Gastroesophageal sphincter (tissue), 3 donors: ENCODE results near the gene PDE11A.

Source experiments
- POLR2A ChIP-seq, 2 donors: fragments of 450-650 bp; IDR thresholded peaks; one replicate each; pipeline ENCODE4 v1.6.1; 2017; ENCODE audit warnings: antibody characterized with exemption in 2 of 2, mild to moderate bottlenecking in 2 of 2, moderate library complexity in 1 of 2
- POLR2AphosphoS5 ChIP-seq: sonication (generic); formaldehyde crosslinking; IDR thresholded peaks from one replicate; pipeline ENCODE4 v1.6.1; 2017; ENCODE audit warnings: antibody characterized with exemption
- TF ChIP-seq, protein P1 (sequence below), 4 experiments: fragments of 200-600 bp in 2 of 4; fragments of 450-650 bp in 2 of 4; sonication (generic) in 1 of 4; IDR thresholded peaks; one replicate each; pipeline ENCODE4 v1.5.1; 2017 to 2019; ENCODE audit warnings: antibody characterized with exemption in 4 of 4, mild to moderate bottlenecking in 2 of 4, moderate library complexity in 2 of 4

DNA sequence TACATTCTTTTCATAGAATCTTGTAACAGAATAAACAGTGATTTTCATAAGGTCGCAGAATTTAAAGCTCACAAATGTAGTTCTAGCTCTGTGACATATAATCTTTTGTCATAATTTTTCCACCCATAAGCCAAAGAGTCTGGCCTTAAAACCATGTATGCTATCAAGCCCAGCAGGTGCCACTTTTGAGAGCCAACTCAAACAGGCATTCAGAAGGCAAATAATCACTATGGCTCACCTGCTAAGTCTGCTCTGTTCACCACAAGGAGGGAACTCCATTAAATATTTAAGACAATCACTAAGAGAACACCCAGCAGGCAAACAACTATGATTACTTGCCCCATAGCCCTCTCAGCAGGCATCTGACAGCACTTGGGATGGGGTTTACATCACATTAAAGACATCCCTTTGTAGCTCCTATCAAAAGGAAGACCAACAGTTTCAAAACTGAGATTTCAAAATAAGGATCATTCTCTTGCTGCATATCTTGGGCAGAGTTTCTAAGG is 241.6 kb downstream of the PDE11A start:
- TF ChIP-seq, protein P1, sequence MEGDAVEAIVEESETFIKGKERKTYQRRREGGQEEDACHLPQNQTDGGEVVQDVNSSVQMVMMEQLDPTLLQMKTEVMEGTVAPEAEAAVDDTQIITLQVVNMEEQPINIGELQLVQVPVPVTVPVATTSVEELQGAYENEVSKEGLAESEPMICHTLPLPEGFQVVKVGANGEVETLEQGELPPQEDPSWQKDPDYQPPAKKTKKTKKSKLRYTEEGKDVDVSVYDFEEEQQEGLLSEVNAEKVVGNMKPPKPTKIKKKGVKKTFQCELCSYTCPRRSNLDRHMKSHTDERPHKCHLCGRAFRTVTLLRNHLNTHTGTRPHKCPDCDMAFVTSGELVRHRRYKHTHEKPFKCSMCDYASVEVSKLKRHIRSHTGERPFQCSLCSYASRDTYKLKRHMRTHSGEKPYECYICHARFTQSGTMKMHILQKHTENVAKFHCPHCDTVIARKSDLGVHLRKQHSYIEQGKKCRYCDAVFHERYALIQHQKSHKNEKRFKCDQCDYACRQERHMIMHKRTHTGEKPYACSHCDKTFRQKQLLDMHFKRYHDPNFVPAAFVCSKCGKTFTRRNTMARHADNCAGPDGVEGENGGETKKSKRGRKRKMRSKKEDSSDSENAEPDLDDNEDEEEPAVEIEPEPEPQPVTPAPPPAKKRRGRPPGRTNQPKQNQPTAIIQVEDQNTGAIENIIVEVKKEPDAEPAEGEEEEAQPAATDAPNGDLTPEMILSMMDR (IDR thresholded peaks at IDR 0.05) = no peak
- TF ChIP-seq POLR2A (IDR thresholded peaks at IDR 0.05) (no peak), POLR2AphosphoS5 (no peak)
